Esophagus squamous epithelium (tissue), 5 donors: ENCODE measurements around the gene SLC1A4. TPM values are rescaled to one million over a fixed set of nuclear protein-coding genes. Genes with fewer than 3 reads are reported as not detected.

Experiments used
- DNase-seq: peaks from one replicate; lab custom pipeline; 2025; lab: John Stamatoyannopoulos, UW
- H3K27ac ChIP-seq, 4 donors: fragments of 200-600 bp; sonication (generic); one replicate each; pipeline ENCODE4 v1.5.1; 2016 to 2019; ENCODE audit warnings: mild to moderate bottlenecking in 1 of 4
- H3K27me3 ChIP-seq, 4 donors: fragments of 200-600 bp; sonication (generic); 1 replicate in 3 of 4; 2 replicates in 1 of 4; pipeline versions ENCODE4 v1.5.1 to v1.6.0; 2017 to 2021; ENCODE audit warnings: antibody characterized with exemption in 1 of 4
- H3K36me3 ChIP-seq, 3 donors: fragments of 200-600 bp; sonication (generic); one replicate each; pipeline ENCODE4 v1.5.1; 2016 to 2019
- H3K4me1 ChIP-seq, 3 donors: fragments of 200-600 bp; sonication (generic); one replicate each; pipeline ENCODE4 v1.5.1; 2017 to 2019
- H3K4me3 ChIP-seq, 4 donors: fragments of 200-600 bp; sonication (generic); 1 replicate in 3 of 4; 2 replicates in 1 of 4; pipeline ENCODE4 v1.5.1; 2016 to 2019; ENCODE audit warnings: mild to moderate bottlenecking in 2 of 4, moderate library complexity in 1 of 4
- H3K9me3 ChIP-seq, 3 donors: fragments of 200-600 bp; sonication (generic); one replicate each; pipeline ENCODE4 v1.5.1; 2016 to 2019
- CTCF ChIP-seq, 6 experiments: fragments of 450-650 bp in 4 of 6; fragments of 200-600 bp in 2 of 6; sonication (generic) in 2 of 6; IDR thresholded peaks; one replicate each; pipeline ENCODE4 v1.5.1; 2016 to 2019; ENCODE audit warnings: antibody characterized with exemption in 6 of 6, mild to moderate bottlenecking in 4 of 6, moderate library complexity in 4 of 6
- POLR2A ChIP-seq, 4 donors: fragments of 450-650 bp; IDR thresholded peaks; one replicate each; pipeline ENCODE4 v1.6.1; 2017; ENCODE audit warnings: antibody characterized with exemption in 4 of 4, mild to moderate bottlenecking in 4 of 4, moderate library complexity in 3 of 4
- WGBS, 2 donors: methylation state at CpG; one replicate each; pipeline ENCODE4 v1.1.5; 2018; 5-methylcytosine and 5-hydroxymethylcytosine counted together
- intact Hi-C: fragments of 100-400 bp; cut with DNase I; formaldehyde crosslinking; loops from one replicate; pipeline ENCODE4 v1.15.0; 2022
- total RNA-seq, 4 donors: library from RNA; depleted of rRNA; stranded (reverse); fragments of >200 nt; gene quantifications; one replicate each; pipeline ENCODE4 v1.1.0, GENCODE V29; 2016
- donor health status: DM: yes; HTN: yes; CAD: no.

SLC1A4 gene
- total RNA-seq, 4 donors from 2014 or later: 12.8 to 28.1 (median 14.3) TPM

GRCh38 chr2:64979744-64980143, 9.5 kb upstream of the SLC1A4 start:
- 35 to 50% methylated on average over 1 of the region's 1 CpG for WGBS, 2 donors
- H3K27ac ChIP-seq: no peak overlapping the region
- no peak for DNase-seq

GRCh38 chr2:64980183-64980582, 9.0 kb upstream of the SLC1A4 start:
- no peak for TF ChIP-seq POLR2A (IDR thresholded peaks at IDR 0.05)
- no peak for TF ChIP-seq CTCF (IDR thresholded peaks at IDR 0.05)
- intact Hi-C loops: no loop called here
- H3K9me3 ChIP-seq: no peaks in the 10 kb centered on the region
- no peak overlapping the region for H3K27ac ChIP-seq
- no peak overlapping the region for H3K4me3 ChIP-seq
- peaks cover 0 to 23% (median 6%) of the 10 kb centered on the region in 3 donors for H3K4me1 ChIP-seq
- 10 to 20% methylated on average over 1 of the region's 1 CpG for WGBS, 2 donors
- no peaks in the 10 kb centered on the region for H3K36me3 ChIP-seq
- no peaks in the 10 kb centered on the region for H3K27me3 ChIP-seq
- no peak for DNase-seq

More at GRCh38 chr2:64979744-64980143, 9.5 kb upstream of the SLC1A4 start:
- Histone ChIP-seq H3K27me3 (no peaks in the 10 kb centered on the region), H3K4me3 (no peak overlapping the region), H3K4me1 (peaks cover 0 to 27% (median 8%) of the 10 kb centered on the region in 3 donors), H3K9me3 (no peaks in the 10 kb centered on the region), H3K36me3 (no peaks in the 10 kb centered on the region)
- no peak for TF ChIP-seq CTCF (IDR thresholded peaks at IDR 0.05)
- no peak for TF ChIP-seq POLR2A (IDR thresholded peaks at IDR 0.05)
- intact Hi-C loops: no loop called here

- TF ChIP-seq CTCF (IDR thresholded peaks at IDR 0.05) (no peak), POLR2A (IDR thresholded peaks at IDR 0.05) (no peak)
- no peaks in the 10 kb centered on the region for H3K9me3 ChIP-seq
- no peak overlapping the region for H3K4me3 ChIP-seq
- intact Hi-C loops: no loop called here
- H3K27ac ChIP-seq: no peak overlapping the region
- 52 to 67% methylated on average over 2 of the region's 2 CpGs for WGBS, 2 donors
- no peak for DNase-seq
- H3K27me3 ChIP-seq: no peaks in the 10 kb centered on the region
- H3K36me3 ChIP-seq: no peaks in the 10 kb centered on the region
- H3K4me1 ChIP-seq: peaks cover 0 to 29% (median 8%) of the 10 kb centered on the region in 3 donors
Measured at GRCh38 chr2:64982311-64982857, 6.8 kb upstream of the SLC1A4 start.

GRCh38 chr2:64982932-64983331, 6.3 kb upstream of the SLC1A4 start:
- TF ChIP-seq POLR2A (IDR thresholded peaks at IDR 0.05) (no peak), CTCF (IDR thresholded peaks at IDR 0.05) (no peak)
- 89 to 94% methylated on average over 2 of the region's 2 CpGs for WGBS, 2 donors
- intact Hi-C loops: no loop called here
- H3K36me3 ChIP-seq: no peaks in the 10 kb centered on the region
- no peaks in the 10 kb centered on the region for H3K27me3 ChIP-seq
- no peak overlapping the region for H3K4me3 ChIP-seq
- no peaks in the 10 kb centered on the region for H3K9me3 ChIP-seq
- DNase-seq: no peak
- no peak overlapping the region for H3K27ac ChIP-seq
- H3K4me1 ChIP-seq: peaks cover 0 to 34% (median 13%) of the 10 kb centered on the region in 3 donors

- TF ChIP-seq POLR2A (IDR thresholded peaks at IDR 0.05) (no peak), CTCF (IDR thresholded peaks at IDR 0.05) (no peak)
- DNase-seq: no peak
- intact Hi-C loops: no loop called here
- H3K27me3 ChIP-seq: peaks cover 0 to 4% (median 0%) of the 10 kb centered on the region in 4 donors
- H3K4me1 ChIP-seq: peaks cover 9 to 43% (median 18%) of the 10 kb centered on the region in 3 donors
- H3K4me3 ChIP-seq: no peak overlapping the region
- WGBS, 2 donors: 74 to 81% methylated on average over 7 of the region's 7 CpGs
- no peaks in the 10 kb centered on the region for H3K36me3 ChIP-seq
- H3K9me3 ChIP-seq: no peaks in the 10 kb centered on the region
- H3K27ac ChIP-seq: no peak overlapping the region
Measured at GRCh38 chr2:64985447-64985846, 3.8 kb upstream of the SLC1A4 start.
